HG02852 (cell line): ENCODE measurements around the gene SPARC.
"Not testable (repeated sequence)": the region's sequence is repeated elsewhere in the genome, so short reads cannot be mapped to it uniquely, and the experiment has no call there.

Experiments used
- ATAC-seq: cut with Tn5 transposase; IDR thresholded peaks from one replicate; pipeline ENCODE4 v1.9.1; 2021; ENCODE audit warnings: mild to moderate bottlenecking, moderate library complexity; ENCODE audit not compliant: unreplicated experiment

The SPARC gene, protein sequence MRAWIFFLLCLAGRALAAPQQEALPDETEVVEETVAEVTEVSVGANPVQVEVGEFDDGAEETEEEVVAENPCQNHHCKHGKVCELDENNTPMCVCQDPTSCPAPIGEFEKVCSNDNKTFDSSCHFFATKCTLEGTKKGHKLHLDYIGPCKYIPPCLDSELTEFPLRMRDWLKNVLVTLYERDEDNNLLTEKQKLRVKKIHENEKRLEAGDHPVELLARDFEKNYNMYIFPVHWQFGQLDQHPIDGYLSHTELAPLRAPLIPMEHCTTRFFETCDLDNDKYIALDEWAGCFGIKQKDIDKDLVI

DNA sequence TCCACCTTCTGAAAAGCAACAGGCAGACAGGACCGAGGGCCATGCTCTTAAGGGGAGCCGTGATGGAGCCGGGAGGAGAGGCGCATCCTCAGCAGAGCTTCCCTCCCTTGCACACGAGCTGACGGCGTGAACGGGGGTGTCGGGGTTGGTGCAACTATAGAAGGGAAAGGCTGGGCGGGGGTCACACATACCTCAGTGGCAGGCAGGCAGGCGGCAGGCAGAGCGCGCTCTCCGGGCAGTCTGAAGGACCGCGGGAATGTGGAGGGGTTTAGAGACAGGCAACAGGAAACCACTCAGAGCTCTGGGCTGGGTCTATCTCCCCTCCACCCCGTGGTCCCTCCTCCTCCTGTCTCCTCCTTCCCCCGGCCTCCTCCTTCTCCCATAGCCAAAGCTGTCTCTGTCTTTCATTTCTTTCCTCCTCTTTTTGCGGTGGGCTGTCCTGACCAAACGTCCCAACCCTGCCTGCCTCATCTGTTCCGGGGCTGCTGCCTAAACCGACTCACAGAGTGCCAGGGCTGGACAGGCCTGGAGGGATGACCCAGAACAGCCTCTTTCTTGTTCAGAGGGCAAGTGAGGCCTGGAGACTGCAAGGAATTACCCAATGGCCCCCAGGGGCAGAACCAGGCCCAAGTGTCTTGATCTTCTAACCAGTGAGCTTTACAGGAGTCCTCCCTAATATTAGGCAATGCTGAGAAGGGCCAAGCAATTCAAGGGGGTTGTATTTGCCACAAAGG, at the start of gene SPARC:
Gene SPARC (minus strand): TSS at position 242 of the 734 bp plus-strand sequence. CDS start 10,727 bp downstream, outside the sequence.
- ATAC-seq, result peak; percentile 90

DNA sequence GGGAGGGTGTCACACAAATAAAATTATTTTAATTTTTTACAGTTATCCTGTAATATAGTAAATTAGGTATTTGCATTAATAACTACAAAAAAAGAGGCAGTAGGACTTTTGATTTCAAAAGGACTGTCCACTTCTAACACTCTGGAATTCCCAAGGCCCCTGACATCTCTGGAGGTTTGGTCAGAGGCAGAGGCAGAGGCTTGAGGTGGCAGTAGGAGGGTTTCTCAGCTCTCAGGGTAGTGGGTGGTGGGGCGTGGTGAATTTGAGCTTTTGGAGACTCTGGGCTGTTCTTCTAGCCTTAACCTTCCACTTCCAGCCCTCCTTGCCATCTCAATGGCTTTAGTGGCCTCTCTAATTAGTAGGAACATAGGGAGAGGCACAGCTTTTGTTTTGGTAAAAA, 48.9 kb upstream of the SPARC start:
- no peak for ATAC-seq

DNA sequence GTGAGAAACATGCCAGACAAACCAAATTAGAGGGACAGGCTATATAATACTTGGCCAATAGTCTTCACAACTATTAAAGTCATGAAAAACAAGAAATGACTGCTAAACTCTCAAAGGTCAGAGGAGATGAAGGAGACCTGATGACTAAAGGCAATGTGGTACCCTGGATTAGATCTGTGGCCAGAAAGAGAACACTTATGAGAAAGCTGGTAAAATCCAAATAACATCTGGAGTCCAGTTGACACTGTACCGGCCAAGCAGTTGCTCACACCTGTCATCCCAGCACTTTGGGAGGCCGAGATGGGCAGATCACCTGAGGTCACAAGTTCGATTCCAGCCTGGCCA, 47.3 kb upstream of the SPARC start:
- no peak for ATAC-seq

DNA sequence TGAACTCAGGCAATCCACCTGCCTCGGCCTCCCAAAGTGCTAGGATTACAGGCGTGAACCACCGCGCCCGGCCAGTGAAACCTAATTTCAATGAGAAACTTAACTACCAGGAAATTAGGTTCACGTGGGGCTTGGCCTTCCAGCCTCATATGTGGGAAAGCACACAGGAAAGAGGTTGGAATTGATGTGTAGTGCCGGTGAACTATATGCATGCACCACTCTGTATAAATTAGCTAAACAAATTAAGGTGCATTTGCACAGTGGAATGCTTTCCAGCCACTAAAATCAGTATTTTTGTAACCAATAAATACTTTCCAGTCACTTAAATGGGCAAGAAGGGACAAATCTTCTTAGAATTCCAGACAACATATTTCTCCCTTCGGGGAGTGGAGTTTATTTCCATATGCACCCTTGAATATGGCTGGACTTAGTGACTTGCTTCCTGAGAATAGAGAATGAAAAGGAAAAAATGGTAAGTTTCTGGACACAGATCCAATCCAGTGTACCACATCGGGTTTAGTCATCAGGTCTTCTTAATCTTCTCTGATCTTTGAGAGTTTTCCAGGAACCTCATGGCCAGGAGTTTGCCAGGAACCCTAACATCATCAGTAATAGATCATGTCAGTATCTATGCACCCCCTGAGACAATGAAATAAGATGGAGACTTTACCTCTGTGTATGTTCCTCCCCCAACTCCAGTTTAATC, 46.8 kb upstream of the SPARC start:
- ATAC-seq, result no peak

DNA sequence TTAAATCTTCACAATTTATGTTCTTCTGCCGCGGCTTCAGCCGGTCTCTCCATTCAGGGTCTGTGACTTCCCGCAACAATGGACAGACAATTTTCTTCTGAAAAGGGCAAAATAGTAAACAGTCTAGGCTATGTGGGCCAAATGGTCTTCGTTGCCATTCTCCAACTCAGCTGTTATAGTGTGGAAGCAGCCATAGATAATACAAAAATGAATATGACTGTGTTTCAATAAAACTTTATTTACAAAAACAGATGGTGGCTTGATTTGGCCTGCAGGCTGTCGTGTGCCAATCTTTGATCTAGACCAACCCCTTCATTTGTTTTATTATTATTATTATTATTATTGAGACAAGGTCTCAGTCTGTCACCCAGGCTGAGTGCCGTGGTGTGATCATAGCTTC, 43.7 kb upstream of the SPARC start:
- ATAC-seq, result no peak

DNA sequence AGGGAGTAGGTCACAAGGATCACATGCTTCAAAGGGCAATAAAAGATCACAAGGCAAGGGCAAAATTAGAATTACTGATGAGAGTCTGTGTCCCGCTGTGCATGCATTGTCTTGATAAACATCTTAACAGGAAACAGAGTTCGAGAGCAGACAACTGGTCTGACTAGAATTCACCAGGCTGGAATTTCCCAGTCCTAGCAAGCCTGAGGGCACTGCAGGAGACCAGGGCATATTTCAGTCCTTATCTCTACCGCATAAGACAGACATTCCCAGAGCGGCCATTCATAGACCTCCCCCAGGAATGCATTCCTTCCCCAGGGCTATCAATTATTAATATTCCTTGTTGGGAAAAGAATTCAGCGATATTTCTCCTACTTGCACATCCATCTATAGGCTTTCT, 42.9 kb upstream of the SPARC start:
- not testable (repeated sequence) for ATAC-seq

DNA sequence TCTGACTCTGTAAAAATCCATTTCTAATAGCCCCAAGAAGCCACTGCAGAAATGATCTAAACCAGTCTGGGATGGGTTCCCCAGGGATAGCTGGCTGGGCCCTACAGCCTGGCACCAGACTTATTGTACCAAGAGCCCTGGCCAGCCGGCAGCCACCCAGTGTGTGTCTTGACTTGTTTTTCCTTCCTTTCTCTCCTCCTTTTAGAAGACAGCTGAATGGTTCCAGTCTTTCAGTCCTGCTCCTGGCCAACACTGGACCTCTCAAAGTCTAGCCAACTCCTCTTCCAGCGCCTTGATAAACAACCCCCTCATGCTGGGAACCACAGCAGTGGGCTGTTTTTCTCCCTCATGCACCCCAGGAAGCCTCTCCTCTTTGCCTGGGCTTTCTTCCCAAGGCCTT, 37.6 kb upstream of the SPARC start:
- no peak for ATAC-seq

DNA sequence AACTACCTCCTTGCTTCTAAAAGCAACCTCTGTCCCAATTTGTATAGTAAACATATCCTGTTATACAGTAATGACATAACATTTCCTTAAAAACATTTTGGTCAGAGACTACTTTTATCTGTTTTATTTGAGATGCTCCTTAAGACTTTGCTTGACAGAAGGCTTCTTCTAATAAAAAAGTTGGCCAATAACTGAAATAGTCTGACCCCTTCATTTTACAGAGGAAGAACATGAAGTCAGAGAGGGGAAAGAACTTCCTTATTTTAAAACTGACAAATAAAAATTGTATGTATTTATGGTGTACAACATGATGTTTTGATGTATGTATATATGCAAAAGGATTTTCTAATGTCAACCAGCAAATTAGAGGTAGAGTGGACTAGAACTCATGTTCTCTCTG, 35.8 kb upstream of the SPARC start:
- ATAC-seq, result no peak

DNA sequence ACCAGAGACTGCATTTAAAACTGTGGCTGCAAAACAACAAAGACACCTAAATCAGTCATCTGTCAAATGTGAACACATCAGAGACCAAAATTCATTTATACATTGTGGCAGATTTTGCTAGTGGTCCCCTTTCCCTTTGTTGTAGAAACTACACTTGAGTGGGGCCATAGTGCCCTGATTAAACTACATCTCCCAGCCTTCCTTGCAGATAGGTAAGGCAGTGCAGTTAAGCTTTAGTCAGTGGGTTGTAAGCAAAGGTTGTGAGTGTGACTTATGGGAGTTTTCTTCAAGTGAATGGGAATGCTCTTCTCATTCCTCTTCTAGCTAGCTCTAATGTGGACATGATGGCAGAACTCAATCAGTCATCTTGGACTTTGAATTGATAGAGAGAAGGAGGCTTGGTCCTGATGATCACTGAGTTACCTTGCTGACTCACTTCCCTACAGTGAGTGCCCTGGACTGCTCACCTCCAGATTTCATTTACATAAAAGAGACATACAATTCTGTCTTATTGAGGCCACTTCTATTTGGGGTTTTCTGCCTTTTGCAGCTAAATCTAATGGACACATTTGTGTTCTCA, 35.2 kb upstream of the SPARC start:
- no peak for ATAC-seq

DNA sequence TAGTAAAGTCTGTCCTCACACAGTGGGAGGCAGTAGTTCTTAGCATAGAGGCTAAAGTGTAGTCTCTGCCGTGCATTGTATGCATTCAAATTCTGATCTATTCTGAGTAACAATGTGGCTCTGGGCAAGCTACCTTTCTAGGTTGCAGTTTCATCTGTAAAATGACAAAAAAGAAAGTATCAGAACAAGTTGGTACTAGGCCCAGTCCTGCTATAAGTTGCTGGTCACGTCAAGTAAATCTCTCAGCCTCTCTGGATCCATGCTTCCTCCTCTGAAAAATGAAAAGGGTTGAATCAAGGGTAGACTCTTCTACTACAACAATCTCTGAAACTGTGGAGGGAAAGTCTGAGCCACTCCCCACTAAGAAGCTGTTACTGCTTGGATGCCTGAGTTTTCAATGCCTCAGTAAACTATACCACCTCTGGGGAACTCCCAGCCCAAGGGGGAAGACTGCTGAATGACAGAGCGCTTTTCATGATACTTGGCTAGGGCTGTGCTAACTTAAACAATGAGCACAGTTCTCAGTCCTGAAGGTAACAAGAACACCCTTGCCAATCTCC, 34.5 kb upstream of the SPARC start:
- ATAC-seq, result peak; percentile 83

DNA sequence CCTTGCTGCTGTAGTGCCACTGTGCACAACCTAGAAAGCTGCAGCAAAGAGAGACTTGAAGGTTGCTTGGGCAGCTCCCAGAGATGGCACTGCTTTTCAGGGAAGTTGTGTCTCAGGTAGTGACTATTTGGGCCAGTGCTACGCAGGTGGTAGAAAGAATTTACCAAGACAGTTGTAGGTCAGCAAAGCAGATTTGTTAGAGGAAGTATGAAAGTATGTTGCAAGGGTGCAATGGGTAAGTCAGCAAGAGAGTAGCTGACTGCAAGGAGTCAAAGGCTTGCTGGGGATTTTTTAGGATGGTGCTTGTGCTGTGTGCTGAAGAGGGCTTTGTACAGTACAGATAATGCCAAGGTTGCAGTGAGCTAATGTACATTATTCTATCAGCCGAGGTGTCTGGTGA, 33.5 kb upstream of the SPARC start:
- no peak for ATAC-seq

DNA sequence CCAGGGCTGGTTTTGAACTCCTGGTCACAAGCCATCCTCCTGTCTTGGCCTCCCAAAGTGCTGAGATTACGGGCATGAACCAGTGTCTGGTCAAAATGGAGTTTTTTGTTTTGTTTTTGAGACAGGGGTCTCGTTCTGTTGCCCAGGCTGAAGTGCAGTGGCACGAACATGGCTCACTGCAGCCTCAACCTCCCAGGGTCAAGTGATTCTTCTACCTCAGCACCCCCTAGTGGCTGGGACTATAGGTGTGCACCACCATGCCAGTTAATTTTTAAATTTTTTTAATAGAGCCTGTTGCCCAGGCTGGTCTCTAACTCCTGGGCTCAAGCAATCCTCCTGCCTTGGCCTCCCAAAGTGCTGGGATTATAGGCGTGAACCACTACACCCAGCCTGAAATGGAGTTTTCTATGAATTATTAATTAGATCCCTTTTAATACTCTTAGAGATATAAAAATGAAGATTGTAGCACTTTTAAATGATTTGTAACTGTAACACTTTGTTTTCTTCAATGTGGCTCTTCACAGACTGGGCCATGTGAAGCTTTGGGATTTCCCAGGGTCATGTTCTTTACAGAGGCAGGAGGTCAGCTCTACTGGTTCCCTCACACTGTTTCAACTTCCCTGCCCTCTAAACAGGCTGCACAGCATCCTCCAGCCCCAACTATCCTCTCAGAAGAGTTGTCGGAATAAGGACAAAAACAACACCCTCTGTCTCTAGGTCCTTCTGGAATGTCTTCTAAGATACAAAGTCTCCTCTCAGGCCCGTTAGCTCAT, 32.7 kb upstream of the SPARC start:
- no peak for ATAC-seq

DNA sequence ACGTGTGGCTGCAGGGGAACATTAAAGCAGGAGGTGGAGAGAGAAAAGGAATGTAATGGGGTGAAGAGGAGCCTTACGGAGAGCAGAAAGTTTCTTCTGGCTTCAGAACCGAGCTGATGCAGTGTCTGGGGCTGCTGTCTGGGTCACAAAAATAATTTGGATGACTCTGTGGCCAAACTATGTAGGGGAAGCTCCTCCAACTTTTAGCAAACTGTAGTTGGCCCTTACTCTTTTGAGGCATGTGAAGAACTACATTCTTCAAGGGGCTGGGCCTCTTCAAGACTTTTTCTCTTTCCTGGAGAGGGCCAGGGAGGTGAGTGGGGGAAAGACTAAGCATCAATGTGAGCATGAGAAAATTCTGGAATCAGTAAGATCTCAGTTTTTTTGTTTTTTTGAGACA, 31.9 kb upstream of the SPARC start:
- ATAC-seq, result no peak

DNA sequence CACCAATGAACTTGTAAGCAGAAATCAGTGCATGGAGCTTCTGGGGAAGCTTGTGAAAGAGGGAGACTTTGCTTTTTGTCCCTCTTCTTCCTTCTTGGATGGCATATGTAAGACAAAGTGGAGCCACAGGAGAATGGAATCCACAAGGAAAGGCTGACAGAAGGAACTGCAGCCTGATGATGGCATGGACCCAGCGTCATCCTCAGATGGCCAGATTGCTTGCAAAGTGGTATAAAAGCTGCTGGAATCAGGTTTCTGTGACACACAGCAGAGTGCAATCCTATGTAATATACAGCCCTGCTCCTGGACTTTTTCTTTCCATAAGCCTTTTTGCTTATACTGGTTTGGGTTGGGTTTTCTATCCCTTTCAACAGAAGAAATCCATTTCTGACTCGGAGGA, 31.4 kb upstream of the SPARC start:
- ATAC-seq, result no peak

DNA sequence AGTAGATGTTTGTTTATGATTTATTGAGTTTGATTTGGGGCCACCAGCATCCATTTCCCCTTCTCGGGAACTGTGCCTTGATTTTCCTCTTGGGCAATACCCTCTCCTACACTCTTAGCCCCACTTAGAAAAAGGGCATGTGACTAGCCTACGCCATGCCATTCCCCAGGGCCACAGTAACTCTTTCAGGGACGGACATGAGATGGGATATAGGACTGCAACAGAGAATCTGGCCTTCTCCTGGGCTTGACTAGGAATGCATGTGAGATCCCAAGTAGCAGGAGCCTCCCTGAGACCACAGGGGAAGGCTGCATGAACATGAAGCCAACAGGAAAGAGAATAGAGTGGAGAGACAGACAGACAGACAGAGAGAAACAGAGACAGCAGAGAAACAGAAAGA, 30.7 kb upstream of the SPARC start:
- no peak for ATAC-seq

DNA sequence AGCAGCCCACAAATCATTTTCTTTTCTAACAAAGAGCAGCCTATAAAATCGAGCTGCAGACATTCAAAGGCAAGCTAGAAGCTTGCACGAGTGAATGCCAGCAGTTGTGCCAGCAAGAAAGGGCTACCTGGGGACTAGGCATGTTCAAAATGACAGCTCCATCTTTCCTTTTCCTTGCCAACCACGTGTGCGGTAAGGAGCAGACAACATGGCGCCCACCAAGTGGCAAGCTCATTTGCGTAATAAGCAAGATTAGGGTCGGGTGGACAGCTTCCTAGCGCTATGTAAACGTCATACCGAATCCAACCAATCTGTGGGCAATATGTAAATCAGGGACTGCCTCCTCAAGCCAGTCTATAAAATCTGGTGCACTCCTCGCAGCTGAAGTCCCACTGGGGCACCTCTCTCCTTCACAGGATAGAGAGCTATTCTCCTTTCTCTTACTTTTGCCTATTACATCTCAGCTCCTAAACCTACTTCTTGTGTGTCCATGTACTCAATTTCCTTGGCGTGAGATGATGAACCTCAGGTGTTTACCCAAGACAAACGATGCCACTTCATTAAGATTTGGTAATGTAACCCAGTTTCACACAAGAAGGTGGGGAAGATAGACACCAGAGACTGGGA, 22.5 kb upstream of the SPARC start:
- ATAC-seq, result no peak

DNA sequence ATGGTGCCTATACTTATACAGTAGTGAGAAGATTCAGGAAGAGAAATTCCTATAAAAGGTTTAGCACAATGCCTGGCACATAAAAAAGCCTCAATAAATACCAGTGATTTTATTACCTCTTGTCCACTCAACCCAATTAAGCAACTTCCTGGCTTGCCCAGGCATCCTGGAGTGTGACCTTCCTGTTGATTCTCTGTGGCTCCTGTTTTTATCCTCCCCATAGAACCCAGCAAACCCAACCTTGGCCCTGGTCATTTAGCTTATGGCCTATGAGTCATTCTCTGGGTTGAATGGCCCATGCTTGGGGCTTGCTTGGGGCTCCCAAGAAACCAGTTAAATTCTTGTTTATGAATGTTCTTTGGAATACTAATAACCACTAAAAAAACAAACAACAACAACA, 21.4 kb upstream of the SPARC start:
- ATAC-seq, result no peak

DNA sequence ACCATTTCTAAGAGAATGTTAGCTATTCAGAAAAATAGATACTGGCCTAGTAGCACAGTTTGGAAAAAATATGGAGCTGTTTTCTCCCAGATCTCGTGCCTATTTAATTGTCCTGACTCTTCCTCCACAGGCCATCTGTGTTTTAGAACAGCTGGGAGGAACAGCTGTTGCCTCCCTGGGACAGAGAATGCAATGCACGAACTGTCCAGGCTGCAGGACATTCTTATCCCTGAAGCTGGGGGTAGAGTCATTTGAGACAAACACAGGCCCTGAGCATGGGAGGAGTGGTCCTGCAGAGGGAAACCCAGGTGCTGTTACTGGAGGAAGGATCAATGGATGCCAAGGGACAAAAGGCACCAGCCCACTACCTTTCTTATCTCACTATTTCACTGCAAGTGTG, 20.9 kb upstream of the SPARC start:
- ATAC-seq, result no peak

DNA sequence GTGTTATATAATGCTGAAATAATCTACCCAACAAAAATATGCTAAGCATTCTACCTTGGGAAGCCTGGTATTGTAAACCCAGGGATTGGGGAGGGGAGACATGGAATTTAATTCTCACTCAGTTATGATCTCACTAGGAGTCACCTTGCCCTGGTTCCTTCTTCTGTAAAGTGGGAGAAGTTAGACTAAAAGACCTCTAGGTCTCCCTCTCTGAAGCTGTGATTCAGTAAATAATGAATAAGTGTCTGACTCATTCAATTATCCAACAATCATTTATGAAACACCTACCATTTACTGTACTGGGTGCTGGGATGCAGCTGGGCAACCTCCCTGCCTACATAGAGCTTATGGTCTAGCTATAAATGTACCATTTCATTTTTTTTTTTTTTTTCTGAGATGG, 20.2 kb upstream of the SPARC start:
- ATAC-seq, result no peak

DNA sequence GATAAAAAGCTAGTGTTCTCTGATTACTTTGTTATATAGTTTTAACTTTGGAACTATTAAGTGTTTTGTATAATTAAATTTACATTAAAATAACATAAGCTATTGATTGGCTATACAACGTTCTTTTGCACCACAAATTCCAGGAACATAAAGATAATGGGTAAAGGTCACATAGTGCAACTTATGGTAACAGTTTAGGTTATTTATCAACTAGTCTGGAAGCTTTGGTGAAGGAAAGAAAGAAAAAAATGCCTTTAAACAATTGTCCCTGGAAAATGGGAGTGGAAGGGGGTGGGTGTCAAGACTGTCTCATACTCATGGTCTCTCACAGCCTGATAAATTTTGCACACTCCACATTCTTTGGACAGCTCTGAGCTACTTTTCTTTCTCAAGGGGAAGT, 17.1 kb upstream of the SPARC start:
- no peak for ATAC-seq
